Adrenal gland (tissue), 5 donors: ENCODE data around the gene SLC35B1.

Experiments used
- POLR2A ChIP-seq, 2 donors: fragments of 450-650 bp; IDR thresholded peaks; one replicate each; pipeline ENCODE4 v1.6.1; 2017; ENCODE audit warnings: antibody characterized with exemption in 2 of 2, mild to moderate bottlenecking in 2 of 2, moderate library complexity in 1 of 2
- TF ChIP-seq, protein P1 (sequence below), 6 experiments: fragments of 450-650 bp in 4 of 6; fragments of 200-600 bp in 2 of 6; sonication (generic) in 1 of 6; IDR thresholded peaks; 1 replicate in 5 of 6; 2 replicates in 1 of 6; pipeline versions ENCODE4 v1.5.1 to v1.8.0; 2016 to 2021; ENCODE audit warnings: antibody characterized with exemption in 6 of 6, mild to moderate bottlenecking in 2 of 6, moderate library complexity in 1 of 6
- donor health status: DM: no; HTN: no; CAD: no.

DNA sequence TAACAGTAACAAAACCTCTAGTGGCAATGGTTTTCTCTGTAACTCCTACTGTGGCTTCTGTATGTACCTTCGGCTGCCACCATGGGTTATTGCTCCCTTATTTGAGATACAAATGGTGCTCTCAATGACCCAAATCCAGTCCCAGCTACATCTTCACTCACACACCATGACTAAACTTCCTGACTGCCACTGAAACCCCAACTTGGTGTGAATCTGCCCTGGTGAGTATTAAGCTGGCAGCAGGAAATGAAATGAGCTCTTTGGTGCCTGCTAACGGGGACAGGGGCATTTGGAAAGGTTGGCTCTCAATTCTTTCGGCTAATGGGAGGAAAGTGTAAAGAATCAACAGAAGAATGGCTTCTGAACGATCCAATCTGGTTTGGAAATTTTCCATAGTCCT is 7.5 kb upstream of the SLC35B1 start:
- TF ChIP-seq, protein P1, sequence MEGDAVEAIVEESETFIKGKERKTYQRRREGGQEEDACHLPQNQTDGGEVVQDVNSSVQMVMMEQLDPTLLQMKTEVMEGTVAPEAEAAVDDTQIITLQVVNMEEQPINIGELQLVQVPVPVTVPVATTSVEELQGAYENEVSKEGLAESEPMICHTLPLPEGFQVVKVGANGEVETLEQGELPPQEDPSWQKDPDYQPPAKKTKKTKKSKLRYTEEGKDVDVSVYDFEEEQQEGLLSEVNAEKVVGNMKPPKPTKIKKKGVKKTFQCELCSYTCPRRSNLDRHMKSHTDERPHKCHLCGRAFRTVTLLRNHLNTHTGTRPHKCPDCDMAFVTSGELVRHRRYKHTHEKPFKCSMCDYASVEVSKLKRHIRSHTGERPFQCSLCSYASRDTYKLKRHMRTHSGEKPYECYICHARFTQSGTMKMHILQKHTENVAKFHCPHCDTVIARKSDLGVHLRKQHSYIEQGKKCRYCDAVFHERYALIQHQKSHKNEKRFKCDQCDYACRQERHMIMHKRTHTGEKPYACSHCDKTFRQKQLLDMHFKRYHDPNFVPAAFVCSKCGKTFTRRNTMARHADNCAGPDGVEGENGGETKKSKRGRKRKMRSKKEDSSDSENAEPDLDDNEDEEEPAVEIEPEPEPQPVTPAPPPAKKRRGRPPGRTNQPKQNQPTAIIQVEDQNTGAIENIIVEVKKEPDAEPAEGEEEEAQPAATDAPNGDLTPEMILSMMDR (IDR thresholded peaks at IDR 0.05): no peak
- no peak for TF ChIP-seq POLR2A (IDR thresholded peaks at IDR 0.05)
